A673 (cell line): ENCODE results near the gene EIF3CL.
"Not testable (repeated sequence)": the region's sequence is repeated elsewhere in the genome, so short reads cannot be mapped to it uniquely, and the experiment has no call there.

Source experiments
- CTCF ChIP-seq: fragments of 300-800, 200-600 bp; sonication (generic); conservative IDR thresholded peaks from 2 replicates; pipeline ENCODE4 v1.5.1; 2017; ENCODE audit warnings: low read depth, mild to moderate bottlenecking, antibody characterized with exemption, low read length, moderate library complexity, mixed read lengths
- EZH2 ChIP-seq: fragments of 200-600 bp; sonication (generic); IDR thresholded peaks from 2 replicates; pipeline ENCODE4 v1.6.1; 2017; ENCODE audit warnings: borderline replicate concordance, low read depth, mild to moderate bottlenecking, mixed read lengths, antibody characterized with exemption, low read length; ENCODE audit not compliant: poor library complexity, severe bottlenecking

DNA sequence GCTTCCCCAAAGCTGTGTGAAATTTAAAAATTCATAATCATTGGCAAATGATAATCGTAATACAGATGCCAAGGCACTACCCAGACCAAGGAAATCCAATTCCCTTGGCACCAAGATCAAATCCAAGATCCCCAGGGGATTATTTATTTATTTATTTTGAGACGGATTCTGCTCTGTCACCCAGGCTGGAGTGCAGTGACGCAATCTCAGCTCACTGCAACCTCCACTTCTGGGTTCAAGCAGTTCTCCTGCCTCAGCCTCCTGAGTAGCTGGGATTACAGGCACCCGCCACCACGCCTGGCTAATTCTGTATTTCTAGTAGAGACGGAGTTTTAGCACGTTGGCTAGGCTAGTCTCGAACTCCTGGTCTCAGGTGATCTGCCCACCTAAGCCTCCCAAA, 68.0 kb downstream of the EIF3CL start:
- not testable (repeated sequence) for TF ChIP-seq CTCF, EZH2
